Ovary (tissue), 10 donors: ENCODE measurements around the gene DEPDC1B. TPM values are rescaled to one million over a fixed set of nuclear protein-coding genes. Genes with fewer than 3 reads are reported as not detected.
A peak's percentile ranks its signal among the peaks of the same experiment; 100 is the strongest.

Source experiments
- DNase-seq, 5 donors: peaks; one replicate each; pipeline ENCODE4 v3.0.0-alpha.2; 2019 to 2020
- H3K27ac ChIP-seq, 2 donors: fragments of 200-600 bp; one replicate each; pipeline versions ENCODE4 v1.5.1 to v1.8.0; 2019 to 2022
- H3K27me3 ChIP-seq: fragments of 200-600 bp; one replicate; pipeline ENCODE4 v1.8.0; 2022
- H3K36me3 ChIP-seq: fragments of 200-600 bp; sonication (generic); one replicate; pipeline ENCODE4 v1.5.1; 2019
- H3K4me1 ChIP-seq: one replicate; pipeline ENCODE4 v1.8.1; 2013; ENCODE audit warnings: mild to moderate bottlenecking, moderate library complexity; ENCODE audit not compliant: insufficient read depth
- H3K4me3 ChIP-seq: fragments of 200-600 bp; sonication (generic); one replicate; pipeline ENCODE4 v1.5.1; 2017
- H3K9me3 ChIP-seq, 2 donors: fragments of 200-600 bp in 1 of 2; sonication (generic) in 1 of 2; one replicate each; pipeline versions ENCODE4 v1.5.1 to v1.8.1; 2013 to 2019; ENCODE audit warnings: mild to moderate bottlenecking in 1 of 2, moderate library complexity in 1 of 2
- EP300 ChIP-seq: sonication (generic); formaldehyde crosslinking; IDR thresholded peaks from one replicate; pipeline ENCODE4 v1.6.1; 2017; ENCODE audit warnings: antibody characterized with exemption
- POLR2A ChIP-seq: fragments of 450-650 bp; IDR thresholded peaks from one replicate; pipeline ENCODE4 v1.6.1; 2017; ENCODE audit warnings: antibody characterized with exemption, mild to moderate bottlenecking, moderate library complexity
- WGBS, 3 donors: extraction: QIAGEN DNeasy Blood & Tissue Kit in 1 of 3; methylation state at CpG; one replicate each; pipeline versions ENCODE4 v1.1.5 to v1.1.7; 2013 to 2017; 5-methylcytosine and 5-hydroxymethylcytosine counted together
- intact Hi-C, 4 donors: fragments of 100-400 bp; cut with DNase I; formaldehyde crosslinking; loops; one replicate each; pipeline versions ENCODE4 v1.11.0 to v1.15.1; 2022 to 2023
- long read RNA-seq, 3 donors: library from polyadenylated mRNA in 2 of 3; unstranded in 2 of 3; transcript quantifications; one replicate each; pipeline ENCODE4 v2.0.0 and lab custom pipeline, GENCODE V29; 2021 to 2026
- polyA plus RNA-seq, 2 donors: library from polyadenylated mRNA; stranded (reverse); fragments of 200-250 nt in 1 of 2; fragments of 350-450 nt in 1 of 2; fragmentation: Illumina TruSeq in 1 of 2; extraction: RNeasy Lipid Tissue Mini Kit (QIAGEN cat#74804) in 1 of 2; gene quantifications; one replicate each; pipeline ENCODE4 v1.2.3, GENCODE V29; 2013 to 2014
- total RNA-seq, 7 donors: library from RNA; depleted of rRNA in 2 of 7; stranded (reverse); fragments of >200 nt in 2 of 7; fragmentation: NEBNext Ultra II Directional in 3 of 7; extraction: Animal tissue kit (Norgen Biotek cat#: 25700) in 3 of 7; gene quantifications; one replicate each; pipeline versions ENCODE4 v1.1.0 to v1.2.4, GENCODE V29; 2016 to 2023
- TF ChIP-seq, protein P1 (sequence below), 3 donors: fragments of 450-650 bp in 2 of 3; fragments of 200-600 bp in 1 of 3; IDR thresholded peaks; one replicate each; pipeline versions ENCODE4 v1.5.1 to v1.8.0; 2016 to 2022; ENCODE audit warnings: antibody characterized with exemption in 3 of 3, mild to moderate bottlenecking in 1 of 3
- donor health status: DM: no; HTN: no; CAD: no; lungs with moderate emphysema.
- donor health status: DM: no; HTN: no; CAD: no.
- donor health status: Bipolar disorder and iron deficiency.
- donor health status: DM: yes; HTN: yes; CAD: no.
- donor health status: DM: no; HTN: no; CAD: no.
- donor health status: DM: yes; HTN: yes; CAD: no.

DEPDC1B gene, protein sequence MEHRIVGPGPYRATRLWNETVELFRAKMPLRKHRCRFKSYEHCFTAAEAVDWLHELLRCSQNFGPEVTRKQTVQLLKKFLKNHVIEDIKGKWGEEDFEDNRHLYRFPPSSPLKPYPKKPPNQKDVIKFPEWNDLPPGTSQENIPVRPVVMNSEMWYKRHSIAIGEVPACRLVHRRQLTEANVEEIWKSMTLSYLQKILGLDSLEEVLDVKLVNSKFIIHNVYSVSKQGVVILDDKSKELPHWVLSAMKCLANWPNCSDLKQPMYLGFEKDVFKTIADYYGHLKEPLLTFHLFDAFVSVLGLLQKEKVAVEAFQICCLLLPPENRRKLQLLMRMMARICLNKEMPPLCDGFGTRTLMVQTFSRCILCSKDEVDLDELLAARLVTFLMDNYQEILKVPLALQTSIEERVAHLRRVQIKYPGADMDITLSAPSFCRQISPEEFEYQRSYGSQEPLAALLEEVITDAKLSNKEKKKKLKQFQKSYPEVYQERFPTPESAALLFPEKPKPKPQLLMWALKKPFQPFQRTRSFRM
- total RNA-seq (1 to 10 TPM in 2 of 7 donors, under 1 TPM in 2, not detected in 3; 0.60 to 1.2 (median 0.90) TPM), polyA plus RNA-seq (under 1 TPM; 0.36 to 0.42 TPM)
- long read RNA-seq, donor 1, partial matches to known transcripts: 0 of 1 reads
- long read RNA-seq, donor 1, other reads (novel, unspliced or antisense): 0 of 1 reads
- long read RNA-seq, donor 2, partial matches to known transcripts: 0 of 2 reads
- long read RNA-seq, donor 2, other reads (novel, unspliced or antisense): 0 of 2 reads
- long read RNA-seq, donor 3: 0 reads

DNA sequence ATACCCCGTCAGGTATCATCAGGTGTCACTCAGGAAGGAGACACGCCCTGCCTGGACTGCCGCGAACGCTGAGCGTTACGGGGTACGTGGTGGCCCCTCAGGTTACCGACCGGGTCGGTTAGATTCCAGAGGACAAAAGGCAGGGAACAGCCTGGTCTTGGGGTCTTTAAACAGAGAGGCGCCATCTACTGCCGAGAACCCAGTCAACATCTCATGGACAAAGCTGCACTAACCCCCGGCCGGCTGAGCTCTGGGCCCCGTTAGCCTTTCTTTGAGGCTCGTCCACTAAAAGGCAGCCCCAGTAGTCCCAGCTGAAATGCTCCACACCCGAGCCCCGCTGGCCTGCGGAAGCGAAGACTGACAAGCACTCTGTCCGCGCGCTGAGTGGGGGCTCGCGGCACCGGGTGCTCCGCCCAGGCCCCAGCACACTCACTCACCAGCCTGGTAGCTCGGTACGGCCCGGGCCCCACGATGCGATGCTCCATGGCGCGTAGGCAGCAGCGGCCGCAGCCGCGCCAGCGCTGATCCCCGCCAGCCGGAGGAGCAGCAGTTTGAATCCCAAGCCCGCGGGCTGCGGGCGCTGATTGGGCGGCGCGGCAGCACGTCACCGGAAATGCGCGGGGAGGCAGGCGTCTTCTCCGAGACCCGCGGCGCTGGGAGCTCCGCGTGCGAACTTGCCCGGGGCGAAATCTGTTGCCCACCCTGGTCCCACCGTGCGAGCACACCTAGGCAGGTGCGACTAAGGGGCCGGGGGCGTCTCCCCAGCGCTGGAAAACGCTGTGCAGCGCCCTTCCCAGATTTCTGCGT lies at the start of gene DEPDC1B:
Gene DEPDC1B (minus strand): TSS at position 558 of the 807 bp plus-strand sequence. CDS start 73 bp downstream, at position 485.
- DNase-seq: peak; percentile 54 to 85 (median 73)
- H3K9me3 ChIP-seq: no peaks in the 10 kb centered on the region
- intact Hi-C loops: no loop called here
- peaks cover 1% of the 10 kb centered on the region for H3K4me1 ChIP-seq
- TF ChIP-seq POLR2A: no peak
- TF ChIP-seq, protein P1, sequence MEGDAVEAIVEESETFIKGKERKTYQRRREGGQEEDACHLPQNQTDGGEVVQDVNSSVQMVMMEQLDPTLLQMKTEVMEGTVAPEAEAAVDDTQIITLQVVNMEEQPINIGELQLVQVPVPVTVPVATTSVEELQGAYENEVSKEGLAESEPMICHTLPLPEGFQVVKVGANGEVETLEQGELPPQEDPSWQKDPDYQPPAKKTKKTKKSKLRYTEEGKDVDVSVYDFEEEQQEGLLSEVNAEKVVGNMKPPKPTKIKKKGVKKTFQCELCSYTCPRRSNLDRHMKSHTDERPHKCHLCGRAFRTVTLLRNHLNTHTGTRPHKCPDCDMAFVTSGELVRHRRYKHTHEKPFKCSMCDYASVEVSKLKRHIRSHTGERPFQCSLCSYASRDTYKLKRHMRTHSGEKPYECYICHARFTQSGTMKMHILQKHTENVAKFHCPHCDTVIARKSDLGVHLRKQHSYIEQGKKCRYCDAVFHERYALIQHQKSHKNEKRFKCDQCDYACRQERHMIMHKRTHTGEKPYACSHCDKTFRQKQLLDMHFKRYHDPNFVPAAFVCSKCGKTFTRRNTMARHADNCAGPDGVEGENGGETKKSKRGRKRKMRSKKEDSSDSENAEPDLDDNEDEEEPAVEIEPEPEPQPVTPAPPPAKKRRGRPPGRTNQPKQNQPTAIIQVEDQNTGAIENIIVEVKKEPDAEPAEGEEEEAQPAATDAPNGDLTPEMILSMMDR (IDR thresholded peaks at IDR 0.05): no peak
- no peak for TF ChIP-seq EP300
- H3K27ac ChIP-seq: peak within 1 kb of the TSS; percentile 1 to 62
- 0 to 2% (median 1%) methylated on average over 27 to 72 of the region's 72 CpGs for WGBS, 3 donors
- H3K4me3 ChIP-seq: peak within 1 kb of the TSS; percentile 88
- H3K27me3 ChIP-seq: no peaks in the 10 kb centered on the region
- H3K36me3 ChIP-seq: no peaks in the 10 kb centered on the region

DNA sequence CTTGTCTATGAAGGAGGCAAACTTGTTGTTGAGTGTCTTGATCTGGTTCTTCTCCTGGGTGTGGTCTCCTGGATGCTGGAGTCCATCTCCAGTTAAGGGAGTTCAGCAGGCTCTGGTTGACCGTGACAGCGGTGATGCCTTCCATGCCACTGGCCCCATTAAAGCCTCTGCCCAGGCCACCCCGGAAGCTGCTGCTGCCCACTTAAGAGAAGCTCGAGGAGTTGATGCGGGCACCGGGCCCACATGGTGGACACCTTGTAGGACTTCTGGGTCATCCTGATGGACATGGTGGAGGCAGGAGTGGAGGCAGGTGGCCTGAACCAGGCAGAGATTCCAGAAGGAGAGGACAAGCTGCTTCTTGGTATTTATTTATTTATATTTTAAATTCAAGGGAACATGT lies 44.7 kb upstream of the DEPDC1B start:
- Histone ChIP-seq H3K27me3 (no peaks in the 10 kb centered on the region), H3K9me3 (no peaks in the 10 kb centered on the region), H3K27ac (no peak overlapping the region), H3K4me3 (no peak overlapping the region), H3K36me3 (no peaks in the 10 kb centered on the region), H3K4me1 (no peaks in the 10 kb centered on the region)
- intact Hi-C loops: no loop called here
- WGBS, 3 donors: 89 to 93% (median 90%) methylated on average over 6 of the region's 6 CpGs
- no peak for DNase-seq
- TF ChIP-seq, protein P1 (IDR thresholded peaks at IDR 0.05): no peak
- TF ChIP-seq POLR2A (no peak), EP300 (no peak)

DNA sequence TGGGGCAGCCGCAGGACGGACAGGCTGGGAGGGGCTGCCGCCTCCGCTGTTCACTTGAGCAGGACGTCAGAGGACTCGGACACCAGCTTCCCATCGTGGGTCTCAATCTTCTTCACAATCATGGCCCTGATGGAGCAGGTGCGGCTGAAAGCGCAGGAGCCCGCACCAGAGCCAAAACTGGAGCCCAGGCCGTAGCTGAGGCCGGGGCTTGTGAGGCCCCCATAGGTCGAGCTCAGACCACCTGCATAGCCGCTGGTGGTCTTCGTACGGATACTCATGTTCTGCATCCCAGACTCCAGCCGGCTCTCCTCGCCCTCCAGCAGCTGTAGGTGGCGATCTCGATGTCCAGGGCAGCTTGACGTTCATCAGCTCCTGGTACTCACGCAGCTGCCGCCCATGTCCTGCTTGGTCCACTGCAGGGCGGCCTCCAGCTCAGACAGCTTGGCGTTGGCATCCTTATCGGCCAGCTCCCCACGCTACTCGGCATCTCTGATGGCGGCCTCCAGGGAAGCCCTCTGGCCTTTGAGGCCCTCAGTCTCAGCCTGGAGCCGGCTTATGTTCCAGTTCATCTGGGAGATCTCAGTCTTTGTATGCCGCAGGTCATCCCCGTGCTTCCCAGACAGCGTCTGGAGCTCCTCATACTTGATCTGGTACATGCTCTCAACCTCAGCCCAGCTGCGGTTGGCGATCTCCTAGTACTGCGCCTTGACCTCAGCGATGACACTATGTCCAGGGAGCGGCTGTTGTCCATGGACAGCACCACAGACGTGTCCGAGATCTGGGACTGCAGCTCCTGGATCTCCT lies 43.7 kb upstream of the DEPDC1B start:
- intact Hi-C loops: no loop called here
- H3K4me1 ChIP-seq: no peaks in the 10 kb centered on the region
- H3K27ac ChIP-seq: no peak overlapping the region
- WGBS, 3 donors: 89 to 93% (median 93%) methylated on average over 37 to 40 of the region's 40 CpGs
- no peaks in the 10 kb centered on the region for H3K36me3 ChIP-seq
- H3K27me3 ChIP-seq: no peaks in the 10 kb centered on the region
- H3K9me3 ChIP-seq: no peaks in the 10 kb centered on the region
- TF ChIP-seq EP300: no peak
- TF ChIP-seq POLR2A: no peak
- TF ChIP-seq, protein P1 (IDR thresholded peaks at IDR 0.05): no peak
- no peak for DNase-seq
- no peak overlapping the region for H3K4me3 ChIP-seq
